ENCODE measurements around the gene TMEM86B.

- TF ChIP-seq, protein P1, sequence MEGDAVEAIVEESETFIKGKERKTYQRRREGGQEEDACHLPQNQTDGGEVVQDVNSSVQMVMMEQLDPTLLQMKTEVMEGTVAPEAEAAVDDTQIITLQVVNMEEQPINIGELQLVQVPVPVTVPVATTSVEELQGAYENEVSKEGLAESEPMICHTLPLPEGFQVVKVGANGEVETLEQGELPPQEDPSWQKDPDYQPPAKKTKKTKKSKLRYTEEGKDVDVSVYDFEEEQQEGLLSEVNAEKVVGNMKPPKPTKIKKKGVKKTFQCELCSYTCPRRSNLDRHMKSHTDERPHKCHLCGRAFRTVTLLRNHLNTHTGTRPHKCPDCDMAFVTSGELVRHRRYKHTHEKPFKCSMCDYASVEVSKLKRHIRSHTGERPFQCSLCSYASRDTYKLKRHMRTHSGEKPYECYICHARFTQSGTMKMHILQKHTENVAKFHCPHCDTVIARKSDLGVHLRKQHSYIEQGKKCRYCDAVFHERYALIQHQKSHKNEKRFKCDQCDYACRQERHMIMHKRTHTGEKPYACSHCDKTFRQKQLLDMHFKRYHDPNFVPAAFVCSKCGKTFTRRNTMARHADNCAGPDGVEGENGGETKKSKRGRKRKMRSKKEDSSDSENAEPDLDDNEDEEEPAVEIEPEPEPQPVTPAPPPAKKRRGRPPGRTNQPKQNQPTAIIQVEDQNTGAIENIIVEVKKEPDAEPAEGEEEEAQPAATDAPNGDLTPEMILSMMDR (IDR thresholded peaks at IDR 0.05): no peak
- TF ChIP-seq POLR2A (IDR thresholded peaks at IDR 0.05): no peak
Measured at GRCh38 chr19:55226273-55226672, 2.3 kb downstream of the TMEM86B start.

All from uterus (tissue), 2 donors.